ENCODE results near the gene TECPR1. TPM values are rescaled to one million over a fixed set of nuclear protein-coding genes. Genes with fewer than 3 reads are reported as not detected.

Gene TECPR1, protein sequence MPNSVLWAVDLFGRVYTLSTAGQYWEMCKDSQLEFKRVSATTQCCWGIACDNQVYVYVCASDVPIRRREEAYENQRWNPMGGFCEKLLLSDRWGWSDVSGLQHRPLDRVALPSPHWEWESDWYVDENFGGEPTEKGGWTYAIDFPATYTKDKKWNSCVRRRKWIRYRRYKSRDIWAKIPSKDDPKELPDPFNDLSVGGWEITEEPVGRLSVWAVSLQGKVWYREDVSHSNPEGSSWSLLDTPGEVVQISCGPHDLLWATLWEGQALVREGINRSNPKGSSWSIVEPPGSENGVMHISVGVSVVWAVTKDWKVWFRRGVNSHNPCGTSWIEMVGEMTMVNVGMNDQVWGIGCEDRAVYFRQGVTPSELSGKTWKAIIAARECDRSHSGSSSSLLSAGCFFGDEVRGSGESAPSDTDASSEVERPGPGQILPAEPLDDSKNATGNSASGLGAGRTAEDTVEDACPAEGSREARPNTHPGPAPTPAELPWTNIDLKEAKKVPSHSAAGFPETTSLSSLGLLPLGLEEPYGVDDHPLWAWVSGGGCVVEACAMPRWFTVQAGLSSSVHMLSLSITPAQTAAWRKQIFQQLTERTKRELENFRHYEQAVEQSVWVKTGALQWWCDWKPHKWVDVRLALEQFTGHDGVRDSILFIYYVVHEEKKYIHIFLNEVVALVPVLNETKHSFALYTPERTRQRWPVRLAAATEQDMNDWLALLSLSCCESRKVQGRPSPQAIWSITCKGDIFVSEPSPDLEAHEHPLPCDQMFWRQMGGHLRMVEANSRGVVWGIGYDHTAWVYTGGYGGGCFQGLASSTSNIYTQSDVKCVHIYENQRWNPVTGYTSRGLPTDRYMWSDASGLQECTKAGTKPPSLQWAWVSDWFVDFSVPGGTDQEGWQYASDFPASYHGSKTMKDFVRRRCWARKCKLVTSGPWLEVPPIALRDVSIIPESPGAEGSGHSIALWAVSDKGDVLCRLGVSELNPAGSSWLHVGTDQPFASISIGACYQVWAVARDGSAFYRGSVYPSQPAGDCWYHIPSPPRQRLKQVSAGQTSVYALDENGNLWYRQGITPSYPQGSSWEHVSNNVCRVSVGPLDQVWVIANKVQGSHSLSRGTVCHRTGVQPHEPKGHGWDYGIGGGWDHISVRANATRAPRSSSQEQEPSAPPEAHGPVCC
- 10 to 100 TPM; 45.6 to 60.7 TPM for total RNA-seq

DNA sequence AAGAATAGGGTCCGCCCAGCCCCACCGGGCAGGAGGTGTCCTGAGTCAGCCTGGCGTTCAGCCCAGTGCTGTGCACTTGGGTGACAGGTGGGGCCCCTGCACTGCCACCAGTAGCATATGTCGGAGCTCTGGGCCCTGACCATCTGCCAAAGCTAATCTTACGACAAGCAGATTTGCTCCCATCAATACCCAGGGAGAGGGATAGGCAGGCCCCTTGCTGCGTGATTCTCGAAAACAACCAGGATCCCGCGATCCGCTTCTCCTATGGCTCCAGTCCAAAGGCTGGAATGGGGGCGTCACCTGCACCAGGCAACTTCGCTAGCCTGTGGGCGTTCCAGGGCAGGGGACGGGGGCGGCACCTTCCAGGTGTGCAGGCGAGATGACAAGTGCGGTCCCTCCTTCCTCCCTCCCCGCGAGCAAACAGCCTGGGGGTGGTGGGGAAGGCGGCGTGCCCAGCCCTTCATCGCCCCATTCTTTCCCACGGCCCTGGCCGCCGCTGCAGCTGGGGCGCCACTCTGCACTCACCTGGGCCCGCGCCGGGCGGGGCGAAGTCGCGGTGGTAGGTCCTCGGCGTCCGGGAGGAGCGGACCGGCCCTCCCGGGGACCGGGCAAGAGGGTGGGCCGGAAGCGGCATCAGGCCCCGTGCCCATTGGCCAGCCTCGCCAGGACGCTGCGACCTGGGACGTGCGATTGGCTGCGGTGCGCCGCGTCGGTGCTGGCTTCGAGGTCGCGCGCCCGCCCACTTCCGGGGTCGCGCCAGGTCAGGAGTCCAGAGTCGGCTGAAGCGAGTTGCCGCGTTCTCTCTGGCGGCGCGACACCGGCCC is at the start of gene TECPR1:
TECPR1 (minus strand) TSS at position 632 of the 824 bp plus-strand sequence. CDS start 6,086 bp downstream, outside the sequence.
- Mint-ChIP-seq H3K27ac (peak within 1 kb of the TSS; percentile 96), H3K4me3 (peak within 1 kb of the TSS; percentile 95), H3K4me1 (peaks cover 58% of the 10 kb centered on the region), H3K27me3 (no peaks in the 10 kb centered on the region), H3K9me3 (ENCODE audit: low read depth) (no peaks in the 10 kb centered on the region), H3K36me3 (peaks cover 23% of the 10 kb centered on the region)
- peak; percentile 95 for ATAC-seq
- CTCF ChIA-PET: interaction anchor here (1.4 to 2.3 kb wide), 4 partner anchors 146 to 628 kb away, joined by 4 to 8 read pairs (median 6); partner anchors contain the start of gene BAIAP2L1
- peak; percentile 94 for DNase-seq

DNA sequence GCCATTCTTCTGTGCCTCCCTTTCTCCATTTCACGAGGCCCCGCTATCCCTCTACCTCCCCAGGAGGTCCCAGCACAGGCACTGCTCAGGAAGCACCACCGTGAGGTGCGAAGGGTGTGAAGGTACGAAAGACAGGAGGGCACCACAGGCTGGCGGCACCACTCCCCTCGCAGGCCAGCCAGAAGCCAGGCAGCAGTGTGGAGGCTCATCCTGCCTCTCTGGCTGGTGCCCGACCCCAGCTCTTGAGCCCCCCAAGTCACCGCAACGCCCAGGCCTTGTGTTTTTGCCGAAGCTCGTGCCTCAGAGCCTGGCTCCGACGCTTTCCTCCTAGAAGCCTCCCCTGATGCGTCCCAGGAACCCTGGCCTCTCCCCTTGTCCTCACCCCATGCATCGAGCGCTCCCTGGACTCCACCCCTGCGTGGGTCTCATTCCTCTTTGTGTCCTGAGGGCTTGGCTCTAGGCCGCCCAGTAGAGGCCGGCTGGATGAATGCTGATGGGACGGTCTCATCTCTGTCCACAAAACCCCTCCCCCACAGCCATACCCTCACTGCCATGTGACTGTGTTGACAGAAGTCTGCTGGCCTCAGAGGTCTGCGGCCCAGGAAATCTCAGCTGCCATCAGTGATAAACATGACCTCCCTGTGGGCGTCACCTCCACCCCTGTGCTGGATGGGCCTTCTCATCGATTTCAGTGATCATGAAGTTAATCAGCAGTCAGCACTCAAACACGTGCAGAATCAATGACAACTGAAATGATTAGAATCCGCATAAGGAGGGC is 48.8 kb upstream of the TECPR1 start:
- CTCF ChIA-PET: no interaction called here
- Mint-ChIP-seq H3K27ac (no peak overlapping the region), H3K36me3 (no peaks in the 10 kb centered on the region), H3K27me3 (no peaks in the 10 kb centered on the region), H3K4me3 (no peak overlapping the region), H3K9me3 (ENCODE audit: low read depth) (no peaks in the 10 kb centered on the region), H3K4me1 (no peaks in the 10 kb centered on the region)
- no peak for DNase-seq
- no peak for ATAC-seq

DNA sequence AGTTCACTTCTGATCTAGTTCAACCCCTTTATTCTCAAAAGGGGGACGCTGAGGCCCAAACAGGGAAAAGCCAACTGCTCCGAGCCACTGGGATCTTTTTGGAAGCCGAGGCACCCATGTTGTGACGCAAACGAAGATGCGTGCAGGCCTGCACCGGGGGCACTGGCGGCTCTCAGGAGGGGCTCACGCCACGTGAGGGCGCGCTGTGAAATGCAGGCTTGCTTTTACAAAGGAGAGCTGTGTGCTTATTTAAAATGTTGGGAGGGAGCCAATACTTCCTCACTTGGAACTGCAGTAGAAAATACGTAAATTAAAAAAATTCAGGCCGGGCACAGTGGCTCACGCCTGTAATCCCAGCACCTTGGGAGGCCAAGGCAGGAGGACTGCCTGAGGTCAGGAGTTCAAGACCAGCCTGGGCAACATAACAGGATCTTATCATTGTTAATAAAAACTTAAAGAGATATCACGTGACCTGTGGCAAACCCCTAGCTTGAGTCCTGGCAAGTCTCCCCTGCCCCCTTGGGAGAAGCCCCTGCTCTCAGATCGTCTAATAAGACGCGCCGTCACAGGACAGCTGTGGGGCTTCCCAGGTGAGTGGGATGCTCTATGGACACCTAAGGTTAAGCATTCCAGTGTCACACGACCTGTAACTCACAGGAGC is 45.7 kb upstream of the TECPR1 start:
- Mint-ChIP-seq H3K36me3 (no peaks in the 10 kb centered on the region), H3K27ac (no peak overlapping the region), H3K9me3 (ENCODE audit: low read depth) (no peaks in the 10 kb centered on the region), H3K4me3 (no peak overlapping the region), H3K4me1 (no peaks in the 10 kb centered on the region), H3K27me3 (no peaks in the 10 kb centered on the region)
- ATAC-seq (no peak), DNase-seq (no peak)
- CTCF ChIA-PET: no interaction called here

DNA sequence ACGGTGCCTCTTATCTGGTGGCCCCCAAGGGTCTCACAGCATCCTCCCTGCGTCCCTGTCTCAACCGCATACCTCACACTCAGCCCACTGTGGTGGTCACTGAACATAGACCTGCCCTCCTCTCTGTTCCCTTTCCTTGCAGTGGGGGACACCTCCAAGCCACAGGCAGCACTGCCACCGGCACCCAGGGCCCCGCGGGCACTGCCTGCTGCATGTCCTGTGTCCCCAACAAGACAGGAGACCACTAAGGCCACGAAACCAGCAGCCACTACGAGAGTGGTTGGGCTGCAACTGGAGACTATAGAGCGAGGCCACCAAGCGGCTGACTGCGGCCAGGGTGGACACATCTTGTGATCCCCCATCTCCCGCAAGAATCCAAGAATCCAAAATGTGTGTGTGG is 44.8 kb upstream of the TECPR1 start:
- Mint-ChIP-seq H3K36me3 (no peaks in the 10 kb centered on the region), H3K4me3 (no peak overlapping the region), H3K9me3 (ENCODE audit: low read depth) (no peaks in the 10 kb centered on the region), H3K4me1 (no peaks in the 10 kb centered on the region), H3K27me3 (no peaks in the 10 kb centered on the region), H3K27ac (no peak overlapping the region)
- no peak for ATAC-seq
- CTCF ChIA-PET: no interaction called here
- no peak for DNase-seq

DNA sequence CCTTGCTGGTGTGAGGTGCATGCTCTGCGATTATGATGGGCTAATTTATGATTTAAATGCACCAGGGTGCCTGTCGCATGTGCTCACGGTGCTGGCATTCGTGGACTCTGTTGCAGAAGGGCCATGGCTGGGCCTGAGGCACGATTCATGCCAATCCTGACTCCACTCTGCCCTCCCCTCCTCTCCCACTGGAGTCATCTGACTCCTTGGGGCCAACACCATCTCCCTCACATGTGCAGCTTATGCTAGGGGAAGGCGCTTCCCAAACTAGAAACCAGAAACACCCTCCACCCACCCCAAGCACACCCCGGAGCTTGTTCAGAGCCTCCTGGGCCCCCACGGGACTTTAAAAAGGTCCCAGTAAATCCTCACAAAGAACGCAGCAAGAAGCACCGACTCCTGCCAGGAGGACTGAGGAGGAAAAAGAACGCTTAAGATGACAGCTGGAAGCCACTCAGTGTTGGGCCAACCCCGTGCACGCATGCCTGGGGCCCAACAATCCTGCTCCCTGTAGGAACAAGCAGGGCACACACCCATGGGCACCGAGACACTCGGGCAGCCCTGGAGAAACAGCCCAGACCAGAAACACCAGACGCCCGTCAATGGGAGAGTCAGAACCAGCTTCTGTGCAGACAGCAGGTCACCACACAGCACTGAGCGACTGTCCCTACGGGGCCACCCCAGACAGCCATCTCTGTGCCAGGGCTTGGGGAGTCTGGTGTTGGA is 43.6 kb upstream of the TECPR1 start:
- H3K36me3 Mint-ChIP-seq: no peaks in the 10 kb centered on the region
- DNase-seq (no peak), ATAC-seq (no peak)
- H3K4me3 Mint-ChIP-seq: no peak overlapping the region
- H3K9me3 Mint-ChIP-seq (ENCODE audit: low read depth): no peaks in the 10 kb centered on the region
- no peak overlapping the region for H3K27ac Mint-ChIP-seq
- CTCF ChIA-PET: no interaction called here
- no peaks in the 10 kb centered on the region for H3K27me3 Mint-ChIP-seq
- H3K4me1 Mint-ChIP-seq: no peaks in the 10 kb centered on the region

DNA sequence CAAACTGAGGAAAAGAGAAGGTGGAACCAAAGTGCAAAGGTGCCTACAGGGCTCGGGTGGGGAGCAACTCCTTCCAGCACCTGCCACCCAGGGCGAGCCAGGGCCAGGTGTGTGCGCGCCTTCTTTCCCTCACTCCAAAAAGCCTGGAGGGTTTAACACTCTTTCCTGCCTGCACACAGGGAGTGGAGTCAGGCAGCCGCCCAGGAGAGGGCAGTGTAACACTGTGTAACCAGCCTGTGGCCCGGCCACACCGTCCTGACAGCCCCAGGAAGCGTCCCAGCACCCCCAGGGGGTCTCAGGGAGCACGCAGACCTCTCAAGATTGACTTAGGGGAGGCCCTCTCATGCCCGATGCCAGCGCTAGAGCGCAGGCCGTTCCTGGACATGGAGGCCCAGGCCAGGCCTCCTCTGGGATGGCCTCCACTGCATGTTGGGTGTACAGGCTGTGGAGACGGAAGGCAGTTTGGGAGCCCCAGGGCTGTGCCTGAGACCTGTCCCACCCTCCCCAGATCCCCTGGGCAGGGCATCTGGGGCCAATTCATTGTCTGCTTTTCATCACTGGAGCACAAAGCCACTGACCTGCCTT is 42.9 kb upstream of the TECPR1 start:
- CTCF ChIA-PET: interaction anchor here (1.3 kb wide), 1 partner anchor 106 kb away, joined by 5 read pairs; the partner anchor contains the start of gene BAIAP2L1
- no peaks in the 10 kb centered on the region for H3K4me1 Mint-ChIP-seq
- H3K36me3 Mint-ChIP-seq: no peaks in the 10 kb centered on the region
- no peaks in the 10 kb centered on the region for H3K9me3 Mint-ChIP-seq (ENCODE audit: low read depth)
- no peaks in the 10 kb centered on the region for H3K27me3 Mint-ChIP-seq
- peak; percentile 57 for ATAC-seq
- H3K4me3 Mint-ChIP-seq: no peak overlapping the region
- DNase-seq: no peak
- H3K27ac Mint-ChIP-seq: no peak overlapping the region

DNA sequence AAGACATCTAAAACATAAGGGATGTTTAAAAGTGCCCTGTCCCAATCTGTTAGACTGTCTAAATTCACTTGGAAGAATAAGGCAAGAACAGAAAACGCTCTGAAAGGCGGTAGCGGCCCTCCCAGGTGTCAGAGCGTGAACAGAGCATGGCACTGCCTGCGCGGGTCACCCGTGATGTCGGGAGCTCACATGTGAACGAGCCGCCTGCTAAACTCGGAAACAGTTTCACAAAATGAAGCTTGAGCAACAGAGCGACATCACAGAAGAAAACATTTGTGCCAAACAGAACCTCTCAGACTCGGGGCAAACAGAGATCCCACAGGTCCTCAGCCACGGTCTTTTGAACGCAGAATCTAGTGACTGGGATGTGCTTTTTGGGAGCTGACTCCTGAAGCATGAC is 42.3 kb upstream of the TECPR1 start:
- no peak for ATAC-seq
- H3K9me3 Mint-ChIP-seq (ENCODE audit: low read depth): no peaks in the 10 kb centered on the region
- no peak for DNase-seq
- no peaks in the 10 kb centered on the region for H3K27me3 Mint-ChIP-seq
- no peaks in the 10 kb centered on the region for H3K36me3 Mint-ChIP-seq
- CTCF ChIA-PET: interaction anchor here (1.3 kb wide), 1 partner anchor 107 kb away, joined by 5 read pairs; the partner anchor contains the start of gene BAIAP2L1
- no peak overlapping the region for H3K27ac Mint-ChIP-seq
- no peaks in the 10 kb centered on the region for H3K4me1 Mint-ChIP-seq
- H3K4me3 Mint-ChIP-seq: no peak overlapping the region

DNA sequence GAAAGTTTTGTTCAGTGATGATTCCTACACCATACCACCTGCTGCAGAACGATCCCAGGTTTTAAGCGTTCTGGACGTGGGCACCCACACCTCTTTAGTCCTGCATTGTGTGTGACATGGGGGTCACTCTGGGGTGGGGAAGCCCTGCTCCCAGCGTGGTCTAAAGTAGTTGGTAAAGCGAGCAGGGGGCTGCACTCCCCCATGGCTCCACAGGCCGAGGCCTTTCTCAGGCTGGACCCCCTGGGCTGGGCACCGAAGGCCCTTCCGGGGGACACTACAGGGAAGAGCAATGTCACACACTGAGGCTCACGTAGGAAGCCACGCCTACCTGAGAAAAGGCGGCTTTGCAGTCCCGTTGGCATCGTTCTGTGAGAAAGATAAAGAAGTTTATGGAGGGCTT is 41.7 kb upstream of the TECPR1 start:
- Mint-ChIP-seq H3K27me3 (no peaks in the 10 kb centered on the region), H3K9me3 (ENCODE audit: low read depth) (no peaks in the 10 kb centered on the region), H3K27ac (no peak overlapping the region), H3K4me1 (no peaks in the 10 kb centered on the region), H3K36me3 (no peaks in the 10 kb centered on the region), H3K4me3 (no peak overlapping the region)
- CTCF ChIA-PET: interaction anchor here (1.3 kb wide), 1 partner anchor 108 kb away, joined by 5 read pairs; the partner anchor contains the start of gene BAIAP2L1
- no peak for DNase-seq
- ATAC-seq: no peak

DNA sequence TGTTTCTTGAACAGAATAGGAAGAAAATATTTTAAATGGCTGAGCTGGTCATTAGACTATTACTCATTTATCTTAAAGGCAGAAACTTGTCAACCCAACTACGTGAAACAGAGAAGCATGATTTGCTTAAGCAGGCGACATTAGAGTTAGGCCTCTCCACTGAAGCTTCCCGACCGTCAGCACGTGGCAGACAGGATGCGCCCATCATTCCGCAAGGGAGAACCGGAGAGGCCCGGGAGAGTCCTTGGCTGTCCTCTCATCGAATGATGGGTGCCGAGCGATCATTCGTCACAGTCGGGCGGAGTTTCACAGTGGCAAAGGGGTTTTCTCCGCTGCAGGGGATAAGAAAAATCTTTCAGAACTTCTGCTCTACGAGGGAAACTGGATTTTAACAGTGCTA is 41.2 kb upstream of the TECPR1 start:
- DNase-seq: no peak
- H3K36me3 Mint-ChIP-seq: no peaks in the 10 kb centered on the region
- H3K27ac Mint-ChIP-seq: no peak overlapping the region
- peaks cover 1% of the 10 kb centered on the region for H3K4me1 Mint-ChIP-seq
- no peaks in the 10 kb centered on the region for H3K27me3 Mint-ChIP-seq
- no peak overlapping the region for H3K4me3 Mint-ChIP-seq
- no peaks in the 10 kb centered on the region for H3K9me3 Mint-ChIP-seq (ENCODE audit: low read depth)
- ATAC-seq: no peak
- CTCF ChIA-PET: no interaction called here

DNA sequence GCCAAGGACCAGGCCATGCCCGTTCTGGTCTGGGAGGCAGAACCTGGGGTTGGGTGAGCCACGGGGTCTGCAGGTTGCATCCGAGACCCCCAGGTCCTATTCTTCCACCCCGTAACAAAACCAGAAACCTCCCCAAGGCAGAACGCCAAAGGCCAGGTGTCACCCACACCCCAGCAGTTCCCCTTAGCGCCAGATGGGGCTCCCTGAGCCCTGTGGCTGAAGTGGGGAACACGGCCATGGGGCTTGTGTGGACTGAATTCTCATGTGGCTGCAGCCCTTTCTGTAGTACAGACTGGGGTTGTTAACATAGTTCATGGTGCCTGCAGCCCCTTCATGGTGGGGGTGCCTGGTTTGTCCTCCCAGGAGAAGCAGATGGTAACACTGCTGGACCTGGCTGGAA is 39.7 kb upstream of the TECPR1 start:
- no peaks in the 10 kb centered on the region for H3K9me3 Mint-ChIP-seq (ENCODE audit: low read depth)
- CTCF ChIA-PET: no interaction called here
- DNase-seq: no peak
- H3K4me3 Mint-ChIP-seq: no peak overlapping the region
- no peak for ATAC-seq
- H3K27ac Mint-ChIP-seq: no peak overlapping the region
- no peaks in the 10 kb centered on the region for H3K36me3 Mint-ChIP-seq
- peaks cover 1% of the 10 kb centered on the region for H3K4me1 Mint-ChIP-seq
- H3K27me3 Mint-ChIP-seq: no peaks in the 10 kb centered on the region

DNA sequence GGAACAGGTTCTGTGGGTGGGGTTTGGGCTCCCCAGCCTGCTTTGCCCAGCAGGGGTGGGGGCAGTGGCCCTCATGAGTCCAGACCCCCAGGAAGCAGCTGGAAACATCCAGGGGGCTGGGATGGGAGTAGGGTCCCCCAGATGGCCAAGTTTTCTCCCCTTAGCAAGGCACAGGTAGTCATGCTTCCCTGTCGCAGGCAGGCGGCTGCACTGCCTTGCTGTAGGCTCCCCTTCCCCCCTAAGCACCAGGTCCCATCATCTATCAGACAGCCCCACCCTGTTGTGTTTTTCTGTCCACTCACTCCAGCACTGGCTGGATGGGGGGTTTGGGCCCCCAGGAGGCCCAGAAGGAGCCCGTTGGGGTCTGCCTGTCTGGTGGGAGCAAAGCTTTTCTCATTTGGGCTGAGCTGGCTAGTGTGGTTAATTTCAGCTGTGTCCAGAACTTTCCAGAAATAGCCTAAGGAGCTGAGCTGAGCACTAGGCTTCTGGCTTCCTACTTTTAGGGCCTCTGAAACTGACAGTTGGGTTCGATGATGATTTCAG is 37.4 kb upstream of the TECPR1 start:
- no peak overlapping the region for H3K4me3 Mint-ChIP-seq
- CTCF ChIA-PET: no interaction called here
- H3K36me3 Mint-ChIP-seq: no peaks in the 10 kb centered on the region
- no peak for DNase-seq
- no peaks in the 10 kb centered on the region for H3K27me3 Mint-ChIP-seq
- no peak for ATAC-seq
- H3K4me1 Mint-ChIP-seq: peaks cover 3% of the 10 kb centered on the region
- no peak overlapping the region for H3K27ac Mint-ChIP-seq
- no peaks in the 10 kb centered on the region for H3K9me3 Mint-ChIP-seq (ENCODE audit: low read depth)
